Nephron (organoid): ENCODE data around the gene RER1.

Source experiments
- H3K27ac Mint-ChIP-seq, 3 experiments: 2 replicates each; pipeline ENCODE4 v1.8.0; 2020; ENCODE audit warnings: mixed read lengths in 3 of 3, mild to moderate bottlenecking in 2 of 3, moderate library complexity in 1 of 3
- H3K27me3 Mint-ChIP-seq: 2 replicates; pipeline ENCODE4 v1.8.0; 2021; ENCODE audit warnings: low read depth, mild to moderate bottlenecking, moderate library complexity, mixed read lengths
- H3K36me3 Mint-ChIP-seq: 2 replicates; pipeline ENCODE4 v1.8.0; 2020; ENCODE audit warnings: low read depth, mixed read lengths
- H3K4me1 Mint-ChIP-seq: 2 replicates; pipeline ENCODE4 v1.8.0; 2020; ENCODE audit warnings: mixed read lengths
- H3K4me3 Mint-ChIP-seq, 3 experiments: 2 replicates each; pipeline ENCODE4 v1.8.0; 2020; ENCODE audit warnings: mild to moderate bottlenecking in 3 of 3, mixed read lengths in 3 of 3, moderate library complexity in 2 of 3
- H3K9me3 Mint-ChIP-seq: 2 replicates; pipeline ENCODE4 v1.8.0; 2020; ENCODE audit warnings: mixed read lengths
- TF ChIP-seq, protein P1 (sequence below), 3 experiments: fragments of 200-600 bp; sonication (generic); IDR thresholded peaks; one replicate each; pipeline ENCODE4 v1.5.0; 2021; ENCODE audit warnings: antibody characterized with exemption in 3 of 3; ENCODE audit not compliant: unreplicated experiment in 3 of 3

RER1 gene

DNA sequence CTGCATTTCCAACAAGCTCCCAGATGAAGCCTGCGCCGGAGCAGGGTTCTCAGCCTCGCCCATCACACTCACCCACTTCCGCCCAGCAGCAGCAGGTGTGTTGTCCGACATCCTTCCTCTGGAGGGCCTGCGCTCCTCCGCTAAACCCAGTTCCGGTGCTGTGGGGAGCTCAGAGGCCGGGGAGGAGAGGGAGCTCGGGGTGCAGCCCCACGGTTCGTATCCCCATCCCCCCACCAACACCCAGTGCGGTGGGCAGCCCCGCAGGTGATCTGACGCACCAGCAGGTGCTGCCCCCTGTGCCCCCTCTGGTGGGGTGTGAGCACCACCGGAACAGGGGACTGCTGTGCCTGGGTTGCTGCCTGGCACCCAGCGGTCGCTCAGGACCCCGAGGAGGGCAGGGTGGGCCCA is 24.2 kb downstream of the RER1 start:
- Mint-ChIP-seq H3K9me3 (no peaks in the 10 kb centered on the region), H3K27me3 (peaks cover 34% of the 10 kb centered on the region), H3K4me1 (peaks cover 8% of the 10 kb centered on the region), H3K36me3 (no peaks in the 10 kb centered on the region), H3K4me3 (no peak overlapping the region), H3K27ac (no peak overlapping the region)
- TF ChIP-seq, protein P1, sequence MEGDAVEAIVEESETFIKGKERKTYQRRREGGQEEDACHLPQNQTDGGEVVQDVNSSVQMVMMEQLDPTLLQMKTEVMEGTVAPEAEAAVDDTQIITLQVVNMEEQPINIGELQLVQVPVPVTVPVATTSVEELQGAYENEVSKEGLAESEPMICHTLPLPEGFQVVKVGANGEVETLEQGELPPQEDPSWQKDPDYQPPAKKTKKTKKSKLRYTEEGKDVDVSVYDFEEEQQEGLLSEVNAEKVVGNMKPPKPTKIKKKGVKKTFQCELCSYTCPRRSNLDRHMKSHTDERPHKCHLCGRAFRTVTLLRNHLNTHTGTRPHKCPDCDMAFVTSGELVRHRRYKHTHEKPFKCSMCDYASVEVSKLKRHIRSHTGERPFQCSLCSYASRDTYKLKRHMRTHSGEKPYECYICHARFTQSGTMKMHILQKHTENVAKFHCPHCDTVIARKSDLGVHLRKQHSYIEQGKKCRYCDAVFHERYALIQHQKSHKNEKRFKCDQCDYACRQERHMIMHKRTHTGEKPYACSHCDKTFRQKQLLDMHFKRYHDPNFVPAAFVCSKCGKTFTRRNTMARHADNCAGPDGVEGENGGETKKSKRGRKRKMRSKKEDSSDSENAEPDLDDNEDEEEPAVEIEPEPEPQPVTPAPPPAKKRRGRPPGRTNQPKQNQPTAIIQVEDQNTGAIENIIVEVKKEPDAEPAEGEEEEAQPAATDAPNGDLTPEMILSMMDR (IDR thresholded peaks at IDR 0.05; ENCODE audit: unreplicated experiment in 3 of 3), result no peak

DNA sequence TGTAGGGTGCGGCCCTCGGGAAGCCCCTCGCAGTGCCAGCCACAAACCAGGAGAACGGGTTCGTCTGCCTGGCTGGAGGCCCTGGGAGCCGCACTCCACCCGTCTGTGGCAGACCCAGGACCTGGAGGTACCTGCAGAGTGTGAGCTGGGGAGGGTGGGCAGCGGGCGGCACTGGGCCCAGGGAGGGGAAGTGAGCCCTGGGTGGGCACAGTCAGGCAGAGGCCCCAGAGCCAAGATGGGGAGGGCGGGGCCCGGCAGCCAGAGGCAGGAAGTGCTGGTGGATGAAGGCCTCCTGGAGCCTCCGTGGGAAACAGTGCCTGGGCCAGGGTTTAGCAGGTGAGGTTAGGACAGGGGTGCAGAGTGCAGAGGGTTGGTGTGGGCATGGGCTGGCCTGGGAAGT is 24.8 kb downstream of the RER1 start:
- H3K36me3 Mint-ChIP-seq, result no peaks in the 10 kb centered on the region
- no peak overlapping the region for H3K4me3 Mint-ChIP-seq
- H3K4me1 Mint-ChIP-seq, result peaks cover 8% of the 10 kb centered on the region
- no peak overlapping the region for H3K27ac Mint-ChIP-seq
- TF ChIP-seq, protein P1 (IDR thresholded peaks at IDR 0.05; ENCODE audit: unreplicated experiment in 3 of 3), result no peak
- H3K9me3 Mint-ChIP-seq, result no peaks in the 10 kb centered on the region
- H3K27me3 Mint-ChIP-seq, result peaks cover 34% of the 10 kb centered on the region

DNA sequence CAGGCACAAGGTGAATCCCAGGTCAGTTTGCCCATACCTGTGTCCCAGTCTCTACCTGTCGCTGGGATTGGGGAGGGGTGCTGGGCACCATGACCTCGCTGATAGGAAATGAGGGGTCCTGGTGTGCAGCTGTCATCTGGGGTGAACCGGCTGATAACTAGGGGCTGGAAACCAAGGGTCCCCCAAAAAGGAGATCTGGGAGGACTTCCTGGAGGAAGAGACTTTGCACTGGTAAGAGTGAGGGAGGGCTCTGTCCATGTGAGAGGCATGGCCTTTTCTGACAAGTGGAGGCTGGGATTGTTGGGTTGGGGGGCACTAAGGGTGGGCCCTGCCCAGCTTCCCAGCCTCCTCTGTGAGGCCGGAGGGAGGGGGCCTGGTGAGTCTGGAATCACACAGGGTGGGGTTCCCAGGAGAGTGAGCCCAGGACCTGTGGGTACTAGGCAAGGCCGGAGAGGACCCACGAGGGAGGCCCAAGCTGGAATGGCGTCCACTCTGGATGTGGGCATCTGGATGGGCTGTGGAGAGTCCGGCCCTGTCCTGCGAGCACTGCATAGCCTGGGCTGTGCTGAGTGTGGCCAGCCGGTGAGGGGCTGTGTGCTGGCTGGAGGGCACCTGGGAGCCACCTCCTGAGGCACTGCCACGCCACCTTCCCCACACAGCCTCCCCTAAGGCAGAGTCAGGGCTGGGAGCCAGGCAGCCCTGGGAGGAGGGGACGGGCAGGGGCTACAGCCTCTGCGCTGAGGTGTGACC is 25.6 kb downstream of the RER1 start:
- Mint-ChIP-seq H3K27me3 (peaks cover 37% of the 10 kb centered on the region), H3K27ac (no peak overlapping the region), H3K36me3 (no peaks in the 10 kb centered on the region), H3K9me3 (no peaks in the 10 kb centered on the region), H3K4me1 (peaks cover 8% of the 10 kb centered on the region), H3K4me3 (no peak overlapping the region)
- TF ChIP-seq, protein P1 (IDR thresholded peaks at IDR 0.05; ENCODE audit: unreplicated experiment in 3 of 3), result no peak

DNA sequence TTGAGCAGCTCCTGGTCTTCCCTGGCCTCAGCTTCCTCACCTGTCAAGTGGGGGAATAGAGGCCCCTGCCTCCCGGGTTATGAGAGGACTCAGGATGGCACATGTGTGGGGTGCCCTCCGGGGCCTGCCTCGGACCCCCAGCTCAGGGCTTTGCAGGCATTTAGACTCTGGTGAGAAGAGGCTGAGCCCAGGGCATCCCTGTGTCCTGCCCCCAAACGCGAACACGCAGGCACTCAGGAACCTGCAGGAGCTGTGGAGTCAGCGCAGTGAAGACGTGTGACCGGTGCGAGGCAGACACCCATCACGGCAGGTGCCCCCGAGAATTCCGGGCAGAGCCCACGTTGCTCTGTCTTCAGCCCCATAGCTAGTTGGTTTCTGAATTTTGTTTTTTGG is 26.2 kb downstream of the RER1 start:
- H3K4me3 Mint-ChIP-seq, result no peak overlapping the region
- TF ChIP-seq, protein P1 (IDR thresholded peaks at IDR 0.05; ENCODE audit: unreplicated experiment in 3 of 3), result no peak
- H3K4me1 Mint-ChIP-seq, result peaks cover 8% of the 10 kb centered on the region
- no peaks in the 10 kb centered on the region for H3K36me3 Mint-ChIP-seq
- no peak overlapping the region for H3K27ac Mint-ChIP-seq
- no peaks in the 10 kb centered on the region for H3K9me3 Mint-ChIP-seq
- H3K27me3 Mint-ChIP-seq, result peaks cover 37% of the 10 kb centered on the region

DNA sequence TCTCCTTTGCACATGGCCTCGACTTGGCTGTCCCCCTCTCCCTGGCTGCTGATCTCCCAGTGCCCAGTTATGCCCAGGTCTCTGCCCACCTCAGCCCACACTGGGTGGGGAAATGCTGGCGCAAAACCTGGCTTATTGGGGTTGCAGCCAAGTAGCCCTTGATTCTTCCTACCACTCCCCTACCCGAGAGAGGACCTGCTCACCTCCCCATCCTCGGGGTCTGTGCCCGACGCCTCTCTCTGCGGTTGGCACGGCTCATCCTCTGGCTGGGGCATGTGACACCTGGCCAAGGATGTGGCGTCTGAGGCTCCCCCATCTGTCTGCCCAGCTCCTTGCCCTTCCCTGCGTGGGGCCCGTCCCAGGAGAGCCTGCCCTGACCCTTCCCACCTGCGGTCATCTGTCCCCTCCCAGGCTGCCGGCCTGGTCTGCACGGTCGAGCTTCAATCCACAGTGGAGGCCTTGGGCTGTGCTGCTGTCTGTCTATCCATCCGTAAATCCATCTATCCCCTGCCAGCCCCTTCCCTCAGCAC is 27.2 kb downstream of the RER1 start:
- H3K4me1 Mint-ChIP-seq, result peaks cover 8% of the 10 kb centered on the region
- no peak overlapping the region for H3K27ac Mint-ChIP-seq
- no peaks in the 10 kb centered on the region for H3K36me3 Mint-ChIP-seq
- peaks cover 42% of the 10 kb centered on the region for H3K27me3 Mint-ChIP-seq
- no peak overlapping the region for H3K4me3 Mint-ChIP-seq
- H3K9me3 Mint-ChIP-seq, result peaks cover 4% of the 10 kb centered on the region
- TF ChIP-seq, protein P1 (IDR thresholded peaks at IDR 0.05; ENCODE audit: unreplicated experiment in 3 of 3), result no peak

DNA sequence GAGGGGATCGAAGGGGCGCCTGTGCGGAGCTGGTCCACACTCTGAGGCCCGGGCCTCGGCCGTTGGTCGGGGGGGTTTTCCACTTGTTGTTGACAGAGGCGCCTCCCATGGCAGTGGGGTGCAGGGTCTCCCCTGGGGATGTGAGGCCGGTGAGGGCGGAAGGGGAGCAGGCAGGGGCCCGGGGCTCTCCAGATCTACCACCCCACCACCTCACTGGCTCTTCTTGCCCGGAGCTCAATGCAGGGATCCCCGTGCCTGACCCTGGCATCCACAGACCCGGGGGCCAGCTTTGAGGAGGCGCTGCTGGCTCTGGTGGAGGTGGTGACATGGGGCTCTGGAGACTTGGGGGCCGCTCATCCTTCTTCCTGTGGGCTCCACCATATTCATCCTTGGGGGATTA is 27.8 kb downstream of the RER1 start:
- peaks cover 2% of the 10 kb centered on the region for H3K4me1 Mint-ChIP-seq
- TF ChIP-seq, protein P1 (IDR thresholded peaks at IDR 0.05; ENCODE audit: unreplicated experiment in 3 of 3), result no peak
- H3K9me3 Mint-ChIP-seq, result peaks cover 4% of the 10 kb centered on the region
- peaks cover 45% of the 10 kb centered on the region for H3K27me3 Mint-ChIP-seq
- no peak overlapping the region for H3K4me3 Mint-ChIP-seq
- no peak overlapping the region for H3K27ac Mint-ChIP-seq
- H3K36me3 Mint-ChIP-seq, result no peaks in the 10 kb centered on the region
